ENCODE results near the gene ATL1.
"Not testable (repeated sequence)": the region's sequence is repeated elsewhere in the genome, so short reads cannot be mapped to it uniquely, and the experiment has no call there.

ATL1 gene

GRCh38 chr14:50605766-50606165, 45.8 kb downstream of the ATL1 start:
- no peak for FAIRE-seq

GRCh38 chr14:50606468-50606867, 46.5 kb downstream of the ATL1 start:
- no peak for FAIRE-seq

GRCh38 chr14:50607181-50607580, 47.2 kb downstream of the ATL1 start:
- no peak for FAIRE-seq

GRCh38 chr14:50607761-50608160, 47.8 kb downstream of the ATL1 start:
- no peak for FAIRE-seq

- no peak for FAIRE-seq
These were observed 48.4 kb downstream of the ATL1 start for GRCh38 chr14:50608302-50608851.

GRCh38 chr14:50610465-50610864, 50.5 kb downstream of the ATL1 start:
- no peak for FAIRE-seq

GRCh38 chr14:50612806-50613205, 52.9 kb downstream of the ATL1 start:
- no peak for FAIRE-seq

GRCh38 chr14:50615056-50615455, 55.1 kb downstream of the ATL1 start:
- no peak for FAIRE-seq

- no peak for FAIRE-seq
These were observed 55.6 kb downstream of the ATL1 start for GRCh38 chr14:50615552-50615951.

GRCh38 chr14:50616275-50616674, 56.3 kb downstream of the ATL1 start:
- no peak for FAIRE-seq

- peak; percentile 82 for FAIRE-seq
These were observed 59.7 kb downstream of the ATL1 start for GRCh38 chr14:50619569-50620141.

GRCh38 chr14:50620341-50620740, 60.4 kb downstream of the ATL1 start:
- no peak for FAIRE-seq

GRCh38 chr14:50622978-50623377, 63.0 kb downstream of the ATL1 start:
- FAIRE-seq, result no peak

GRCh38 chr14:50624447-50624846, 64.5 kb downstream of the ATL1 start:
- no peak for FAIRE-seq

GRCh38 chr14:50624947-50625346, 65.0 kb downstream of the ATL1 start:
- not testable (repeated sequence) for FAIRE-seq

GRCh38 chr14:50631408-50631821, 71.5 kb downstream of the ATL1 start:
- no peak for FAIRE-seq

GRCh38 chr14:50633954-50634353, 74.0 kb downstream of the ATL1 start:
- FAIRE-seq, result no peak

GRCh38 chr14:50635141-50635540, 75.2 kb downstream of the ATL1 start:
- no peak for FAIRE-seq

- FAIRE-seq, result no peak
These were observed 87.3 kb downstream of the ATL1 start for GRCh38 chr14:50647282-50647681.

GRCh38 chr14:50647753-50648152, 87.8 kb downstream of the ATL1 start:
- FAIRE-seq, result no peak

- no peak for FAIRE-seq
These were observed 89.7 kb downstream of the ATL1 start for GRCh38 chr14:50649691-50650090.

GRCh38 chr14:50656776-50657175, 96.8 kb downstream of the ATL1 start:
- no peak for FAIRE-seq

GRCh38 chr14:50657753-50658152, 97.8 kb downstream of the ATL1 start:
- FAIRE-seq, result no peak

GRCh38 chr14:50658203-50658602, 98.3 kb downstream of the ATL1 start:
- no peak for FAIRE-seq

- no peak for FAIRE-seq
These were observed 99.5 kb downstream of the ATL1 start for GRCh38 chr14:50659327-50659974.
